GM19043 (cell line): ENCODE data around the gene MYEF2.
A peak's percentile ranks its signal among the peaks of the same experiment; 100 is the strongest.

Experiments
- ATAC-seq: cut with Tn5 transposase; IDR thresholded peaks from one replicate; pipeline ENCODE4 v1.9.1; 2021; ENCODE audit warnings: low read depth; ENCODE audit not compliant: unreplicated experiment

Gene MYEF2, protein sequence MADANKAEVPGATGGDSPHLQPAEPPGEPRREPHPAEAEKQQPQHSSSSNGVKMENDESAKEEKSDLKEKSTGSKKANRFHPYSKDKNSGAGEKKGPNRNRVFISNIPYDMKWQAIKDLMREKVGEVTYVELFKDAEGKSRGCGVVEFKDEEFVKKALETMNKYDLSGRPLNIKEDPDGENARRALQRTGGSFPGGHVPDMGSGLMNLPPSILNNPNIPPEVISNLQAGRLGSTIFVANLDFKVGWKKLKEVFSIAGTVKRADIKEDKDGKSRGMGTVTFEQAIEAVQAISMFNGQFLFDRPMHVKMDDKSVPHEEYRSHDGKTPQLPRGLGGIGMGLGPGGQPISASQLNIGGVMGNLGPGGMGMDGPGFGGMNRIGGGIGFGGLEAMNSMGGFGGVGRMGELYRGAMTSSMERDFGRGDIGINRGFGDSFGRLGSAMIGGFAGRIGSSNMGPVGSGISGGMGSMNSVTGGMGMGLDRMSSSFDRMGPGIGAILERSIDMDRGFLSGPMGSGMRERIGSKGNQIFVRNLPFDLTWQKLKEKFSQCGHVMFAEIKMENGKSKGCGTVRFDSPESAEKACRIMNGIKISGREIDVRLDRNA

DNA sequence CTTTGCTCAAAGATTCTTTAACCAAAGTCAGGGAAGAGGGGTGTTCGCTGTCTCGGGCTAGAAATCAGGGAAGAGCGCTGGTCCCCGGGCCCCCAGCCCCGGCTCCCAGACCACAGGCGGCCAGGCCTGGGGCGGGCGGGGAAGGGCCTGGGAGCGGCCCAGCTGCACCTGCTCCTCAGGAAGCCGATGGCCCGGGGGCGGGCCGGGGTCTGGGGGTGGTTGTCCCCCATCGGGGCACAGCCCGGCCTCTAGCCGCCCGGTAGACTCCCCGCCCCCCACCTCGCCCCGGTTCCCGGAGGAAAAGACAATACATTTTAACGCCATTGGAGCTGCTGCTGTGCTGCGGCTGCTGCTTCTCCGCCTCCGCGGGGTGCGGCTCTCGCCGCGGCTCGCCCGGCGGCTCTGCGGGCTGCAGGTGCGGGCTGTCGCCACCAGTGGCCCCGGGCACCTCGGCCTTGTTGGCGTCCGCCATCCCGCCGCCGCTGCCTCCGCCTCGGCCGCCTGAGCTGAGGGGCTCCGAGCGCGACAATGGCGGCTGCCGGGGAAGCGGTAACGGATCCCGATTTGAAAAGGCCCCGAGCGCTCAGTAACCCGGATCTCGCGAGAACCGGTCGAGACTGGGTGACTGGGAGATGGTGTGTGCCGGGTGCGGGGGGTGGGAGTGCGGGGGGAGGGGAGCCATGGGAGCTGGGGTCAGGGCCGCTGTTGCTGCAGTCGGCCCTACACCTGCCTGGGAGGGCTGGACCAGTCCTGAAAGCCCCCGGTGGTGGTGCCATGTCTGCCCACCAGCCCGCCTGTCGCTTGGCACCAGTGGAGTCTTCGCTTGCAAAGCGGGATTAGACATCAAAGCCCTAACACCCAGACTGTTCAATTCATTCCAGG lies at the start of gene MYEF2:
MYEF2 (minus strand) TSS at position 530 of the 882 bp plus-strand sequence; CDS start at position 472, 58 bp downstream.
- peak; percentile 65 for ATAC-seq

DNA sequence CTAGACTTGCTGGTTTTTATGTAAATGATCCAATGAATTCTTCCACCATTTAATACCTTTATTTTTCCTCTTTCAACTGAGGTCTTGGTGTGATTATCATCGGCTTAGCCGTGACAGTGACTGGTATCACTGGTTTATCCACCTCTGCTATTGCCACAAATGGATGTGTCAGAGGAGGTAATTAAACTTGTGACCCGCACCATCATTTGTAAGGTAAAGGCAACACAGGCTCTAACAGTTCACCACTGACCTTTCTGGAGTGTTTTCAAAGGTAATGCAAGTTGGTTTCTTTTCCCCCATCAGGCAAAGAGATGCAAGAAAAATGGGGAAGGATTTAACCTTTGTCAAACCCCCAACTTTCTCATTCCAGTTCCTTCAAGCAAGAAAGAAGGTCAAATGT lies 47.7 kb upstream of the MYEF2 start:
- ATAC-seq = no peak

GRCh38 chr15:48222627-48223026 lies 44.5 kb upstream of the MYEF2 start:
- no peak for ATAC-seq

DNA sequence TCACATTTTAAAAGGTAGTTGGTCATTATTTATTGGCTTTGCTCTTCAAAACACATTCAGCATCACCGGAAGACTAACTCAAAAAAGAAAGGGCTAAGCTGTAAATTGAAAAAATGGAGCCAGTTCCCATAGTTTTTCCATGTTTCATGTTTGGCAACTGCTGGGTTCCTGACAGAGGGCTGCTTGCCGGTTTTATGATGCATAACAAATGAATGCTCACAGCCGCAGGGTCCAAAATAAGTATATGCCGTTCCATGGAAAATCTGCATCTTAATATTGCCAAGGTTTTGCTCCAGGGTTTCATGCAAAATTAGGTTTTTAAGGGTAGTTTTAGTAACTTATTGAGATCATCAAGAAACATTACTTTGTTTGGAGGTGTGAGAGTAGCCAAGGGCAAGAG lies 43.8 kb upstream of the MYEF2 start:
- no peak for ATAC-seq

GRCh38 chr15:48221261-48221660 lies 43.2 kb upstream of the MYEF2 start:
- no peak for ATAC-seq

DNA sequence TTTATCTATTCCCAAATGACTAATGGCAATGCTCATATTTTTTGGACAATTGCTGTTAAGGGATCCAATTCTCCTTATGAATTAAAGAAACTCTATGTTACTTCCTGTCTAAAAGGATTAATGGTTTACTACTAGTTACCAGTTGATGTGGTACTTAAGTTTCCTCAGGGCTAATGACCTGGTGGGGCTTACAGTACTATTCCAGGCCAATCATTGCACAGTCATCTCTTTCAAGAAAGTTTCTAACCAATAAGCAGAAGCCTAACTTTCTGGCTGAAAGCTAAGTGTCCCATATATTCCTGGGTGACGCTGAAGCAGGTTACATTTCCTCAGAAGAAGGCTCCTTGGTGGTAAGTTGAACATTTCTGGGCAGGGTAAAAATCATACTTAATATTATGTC lies 27.9 kb upstream of the MYEF2 start, which contains the start of gene SLC12A1:
SLC12A1 (plus strand) TSS at position 322 of the 400 bp plus-strand sequence. CDS start 1,418 bp downstream, outside the sequence.
- no peak for ATAC-seq

- no peak for ATAC-seq
These were observed 24.0 kb upstream of the MYEF2 start for GRCh38 chr15:48202068-48202467.

DNA sequence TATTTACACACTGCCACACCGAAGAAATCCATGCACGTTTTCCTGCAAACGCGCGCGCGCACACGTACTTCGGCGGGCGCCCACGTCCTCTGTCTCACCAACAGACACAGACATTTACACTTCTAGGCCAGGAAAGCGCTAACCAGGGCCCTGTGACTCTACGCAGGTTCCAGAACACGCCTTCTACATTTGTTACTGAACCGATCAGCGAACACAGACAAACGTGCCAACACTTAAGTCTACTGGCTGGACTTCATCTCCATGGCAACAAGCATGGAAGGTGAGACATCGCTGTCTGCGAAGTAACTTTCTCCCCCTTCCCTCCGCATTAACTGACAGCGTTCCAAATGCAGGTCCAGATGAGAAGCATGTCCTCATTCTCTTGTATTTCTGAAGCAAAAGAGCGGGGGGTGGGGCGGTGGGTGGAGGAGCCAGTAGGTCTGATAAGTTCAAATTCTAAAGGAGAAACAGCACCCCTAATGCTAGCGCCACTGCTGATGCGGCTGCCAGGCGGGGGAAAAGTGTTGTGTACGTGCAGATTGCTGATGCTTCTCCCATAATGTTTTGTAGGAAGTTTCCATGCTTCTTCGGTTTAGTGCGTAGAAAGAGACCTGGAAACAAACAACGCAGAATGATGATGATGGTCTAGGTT lies 13.6 kb upstream of the MYEF2 start, which contains the start of gene CTXN2:
CTXN2 (plus strand) TSS at position 92 of the 652 bp plus-strand sequence. CDS start 9,636 bp downstream, outside the sequence.
- no peak for ATAC-seq

- ATAC-seq = no peak
These were observed 13.0 kb upstream of the MYEF2 start for GRCh38 chr15:48190932-48191573.

- no peak for ATAC-seq
These were observed 8.2 kb upstream of the MYEF2 start for GRCh38 chr15:48186271-48186670.

- no peak for ATAC-seq
These were observed 7.4 kb upstream of the MYEF2 start for GRCh38 chr15:48185529-48185928.

DNA sequence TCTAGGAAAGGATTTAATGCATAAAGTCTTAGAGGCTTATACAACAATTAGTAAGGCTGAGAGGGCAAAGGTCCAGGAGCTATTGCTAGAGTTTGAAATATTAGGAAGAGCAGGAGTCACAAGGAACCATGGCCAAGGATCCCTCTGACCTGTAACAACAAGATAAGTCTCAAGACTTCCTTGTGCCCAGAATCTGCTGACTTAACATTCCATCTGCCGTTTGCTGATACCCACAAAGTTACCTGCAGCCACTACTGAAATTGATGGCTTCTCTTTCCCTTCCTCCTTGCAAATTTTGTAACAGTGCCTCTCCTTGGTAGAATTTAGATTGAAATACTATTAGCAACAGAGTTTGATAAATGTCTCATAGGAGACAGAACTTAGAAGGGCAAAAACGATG lies 4.7 kb upstream of the MYEF2 start:
- no peak for ATAC-seq

DNA sequence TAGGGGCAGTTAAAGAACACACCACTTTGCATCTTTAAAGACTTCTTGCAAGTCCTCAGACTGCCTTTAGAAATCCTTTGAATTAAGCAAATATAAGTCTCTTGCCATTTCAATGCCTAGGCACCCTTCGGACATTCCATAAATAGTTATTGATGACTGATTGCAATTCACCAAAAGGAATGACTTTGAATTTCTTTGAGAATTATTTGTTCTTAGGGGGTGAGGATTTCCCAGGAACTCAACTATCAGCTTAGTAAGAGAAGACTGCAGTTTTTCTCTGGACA lies 495 bp upstream of the MYEF2 start:
- ATAC-seq = no peak

DNA sequence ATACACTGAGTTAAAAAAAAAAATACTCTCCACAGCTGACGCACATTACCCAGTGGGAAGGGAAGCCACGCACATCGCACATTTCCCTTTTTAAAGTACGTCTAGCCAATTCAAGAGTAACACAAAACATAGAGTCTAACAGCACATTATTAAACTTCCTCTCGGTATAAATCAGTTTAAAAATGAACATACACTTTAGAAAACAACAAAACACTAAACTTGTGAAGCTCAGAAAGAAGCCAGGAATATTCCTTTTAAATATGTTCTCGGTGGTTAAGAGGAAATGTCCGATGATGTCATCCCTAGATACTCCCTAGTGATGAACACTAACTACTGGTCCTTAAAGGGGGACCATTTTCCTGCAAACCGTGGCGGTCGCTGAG lies 721 bp downstream of the MYEF2 start:
- peak; percentile 53 for ATAC-seq

- ATAC-seq = peak; percentile 50
These were observed 1.1 kb downstream of the MYEF2 start for GRCh38 chr15:48176957-48177356.

GRCh38 chr15:48176112-48176511 lies 2.0 kb downstream of the MYEF2 start:
- ATAC-seq = no peak

DNA sequence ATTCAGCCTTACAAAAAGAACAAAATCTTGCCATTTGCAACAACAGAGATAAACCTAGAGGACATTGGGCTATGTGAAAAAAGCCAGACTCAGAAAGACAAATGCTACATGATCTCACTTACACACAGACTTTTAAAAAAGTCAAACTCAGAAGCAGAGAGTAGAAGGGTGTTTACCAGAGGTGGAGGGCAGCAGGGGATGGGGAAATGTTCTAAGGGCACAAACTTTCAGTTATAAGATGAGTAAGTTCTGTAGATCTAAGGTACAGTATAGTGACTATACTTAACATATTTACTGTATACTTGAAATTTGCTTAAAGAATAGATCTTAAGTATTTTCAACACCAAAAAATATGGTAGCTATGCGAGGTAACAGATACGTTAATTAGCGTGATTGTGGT lies 3.0 kb downstream of the MYEF2 start:
- no peak for ATAC-seq

GRCh38 chr15:48170981-48171380 lies 7.1 kb downstream of the MYEF2 start:
- no peak for ATAC-seq

GRCh38 chr15:48168616-48169015 lies 9.5 kb downstream of the MYEF2 start:
- ATAC-seq = no peak

- no peak for ATAC-seq
These were observed 24.6 kb downstream of the MYEF2 start for GRCh38 chr15:48153526-48153925.
